Mammary epithelial cell (primary cell): ENCODE data around the gene FOLR3.

ENCODE experiments used
- CTCF ChIP-seq, 2 donors: IDR thresholded peaks in 1 of 2; conservative IDR thresholded peaks in 1 of 2; 2 replicates each; pipeline ENCODE4 v1.5.1; 2011 to 2012; ENCODE audit warnings: inconsistent platforms in 2 of 2, low read length in 2 of 2, mild to moderate bottlenecking in 2 of 2, control low read depth in 1 of 2, low read depth in 1 of 2; ENCODE audit not compliant: insufficient read depth in 1 of 2; ENCODE audit errors: extremely low read depth in 1 of 2
- EZH2 ChIP-seq: IDR thresholded peaks from 2 replicates; pipeline ENCODE4 v1.6.1; 2012; ENCODE audit warnings: low read length, inconsistent platforms, borderline replicate concordance

DNA sequence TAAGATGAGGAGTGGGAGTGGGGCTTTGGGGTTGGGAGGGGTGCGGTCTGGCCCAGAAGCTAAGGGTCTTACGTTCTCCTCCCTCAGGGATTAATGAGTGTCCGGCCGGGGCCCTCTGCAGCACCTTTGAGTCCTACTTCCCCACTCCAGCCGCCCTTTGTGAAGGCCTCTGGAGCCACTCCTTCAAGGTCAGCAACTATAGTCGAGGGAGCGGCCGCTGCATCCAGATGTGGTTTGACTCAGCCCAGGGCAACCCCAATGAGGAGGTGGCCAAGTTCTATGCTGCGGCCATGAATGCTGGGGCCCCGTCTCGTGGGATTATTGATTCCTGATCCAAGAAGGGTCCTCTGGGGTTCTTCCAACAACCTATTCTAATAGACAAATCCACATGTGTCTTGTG is 4.0 kb downstream of the FOLR3 start:
- no peak for TF ChIP-seq CTCF (conservative IDR thresholded peaks at IDR 0.05 in 1 of 2, IDR thresholded peaks at IDR 0.05 in 1 of 2; ENCODE audit: extremely low read depth in 1 of 2, insufficient read depth in 1 of 2, low read depth in 1 of 2, low read length in 2 of 2)
- no peak for TF ChIP-seq EZH2
